Thoracic aorta (tissue), 2 donors: ENCODE results near the gene SKA2. TPM values are rescaled to one million over a fixed set of nuclear protein-coding genes. Genes with fewer than 3 reads are reported as not detected.
"Not testable (repeated sequence)": the region's sequence is repeated elsewhere in the genome, so short reads cannot be mapped to it uniquely, and the experiment has no call there.

Experiments used
- ATAC-seq: fragments of 150-250 bp; one replicate; pipeline ENCODE4 v1.8.0; 2017; ENCODE audit warnings: low read depth; ENCODE audit not compliant: insufficient number of reproducible peaks, low FRiP score
- DNase-seq: peaks from one replicate; pipeline ENCODE4 v3.0.0-alpha.2; 2020; ENCODE audit warnings: low spot score
- H3K27ac ChIP-seq, 2 donors: fragments of 200-600 bp; sonication (generic); 1 replicate in 1 of 2; 2 replicates in 1 of 2; pipeline ENCODE4 v1.5.1; 2016; ENCODE audit warnings: mild to moderate bottlenecking in 2 of 2, moderate library complexity in 2 of 2
- H3K27me3 ChIP-seq: fragments of 200-600 bp; sonication (generic); replicated peaks from 2 replicates; pipeline ENCODE4 v1.6.0; 2016; ENCODE audit warnings: mild to moderate bottlenecking; ENCODE audit not compliant: insufficient read depth
- H3K36me3 ChIP-seq: fragments of 200-600 bp; sonication (generic); one replicate; pipeline ENCODE4 v1.5.1; 2016
- H3K4me1 ChIP-seq, 2 donors: fragments of 200-600 bp; sonication (generic); 1 replicate in 1 of 2; 2 replicates in 1 of 2; pipeline versions ENCODE4 v1.5.1 to v1.6.0; 2016; ENCODE audit warnings: low read depth in 2 of 2, mild to moderate bottlenecking in 1 of 2; ENCODE audit not compliant: control insufficient read depth in 1 of 2
- H3K4me3 ChIP-seq: fragments of 200-600 bp; sonication (generic); 2 replicates; pipeline ENCODE4 v1.5.1; 2016; ENCODE audit warnings: mild to moderate bottlenecking
- H3K9me3 ChIP-seq: fragments of 200-600 bp; sonication (generic); 2 replicates; pipeline ENCODE4 v1.5.1; 2016
- total RNA-seq, 2 donors: library from RNA; depleted of rRNA; stranded (reverse); fragments of >200 nt; gene quantifications; one replicate each; pipeline versions ENCODE4 v1.1.0 to v1.2.3, GENCODE V29; 2016
- TF ChIP-seq, protein P1 (sequence below): fragments of 200-600 bp; sonication (generic); IDR thresholded peaks from one replicate; pipeline ENCODE4 v1.5.1; 2019; ENCODE audit warnings: antibody characterized with exemption

SKA2 gene
- total RNA-seq, 2 donors from 2014 or later: 28.4 to 39.2 TPM

DNA sequence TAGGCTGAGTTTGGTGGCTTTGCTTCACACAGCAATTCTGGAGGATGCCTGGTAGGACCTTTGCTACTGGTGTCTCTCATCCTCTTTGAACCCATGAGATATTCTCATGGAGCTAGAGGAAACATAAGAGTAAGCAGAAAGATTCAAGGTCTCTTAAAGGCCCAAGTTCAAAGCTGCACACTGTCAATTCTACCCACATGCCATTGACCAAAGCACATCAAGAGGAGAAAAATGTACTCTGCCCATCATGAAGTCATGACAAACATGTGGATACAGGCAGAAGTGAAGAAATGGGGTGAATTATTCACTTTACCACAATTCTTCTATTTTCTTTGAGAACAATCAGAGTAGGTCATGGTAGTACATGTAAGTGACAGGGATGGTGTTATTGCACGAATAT is 13.1 kb downstream of the SKA2 start:
- H3K4me3 ChIP-seq: no peak overlapping the region
- H3K4me1 ChIP-seq: no peaks in the 10 kb centered on the region
- no peak overlapping the region for H3K27ac ChIP-seq
- ATAC-seq (no peak), DNase-seq (no peak)
- H3K9me3 ChIP-seq: no peaks in the 10 kb centered on the region
- H3K27me3 ChIP-seq: no peaks in the 10 kb centered on the region
- TF ChIP-seq, protein P1, sequence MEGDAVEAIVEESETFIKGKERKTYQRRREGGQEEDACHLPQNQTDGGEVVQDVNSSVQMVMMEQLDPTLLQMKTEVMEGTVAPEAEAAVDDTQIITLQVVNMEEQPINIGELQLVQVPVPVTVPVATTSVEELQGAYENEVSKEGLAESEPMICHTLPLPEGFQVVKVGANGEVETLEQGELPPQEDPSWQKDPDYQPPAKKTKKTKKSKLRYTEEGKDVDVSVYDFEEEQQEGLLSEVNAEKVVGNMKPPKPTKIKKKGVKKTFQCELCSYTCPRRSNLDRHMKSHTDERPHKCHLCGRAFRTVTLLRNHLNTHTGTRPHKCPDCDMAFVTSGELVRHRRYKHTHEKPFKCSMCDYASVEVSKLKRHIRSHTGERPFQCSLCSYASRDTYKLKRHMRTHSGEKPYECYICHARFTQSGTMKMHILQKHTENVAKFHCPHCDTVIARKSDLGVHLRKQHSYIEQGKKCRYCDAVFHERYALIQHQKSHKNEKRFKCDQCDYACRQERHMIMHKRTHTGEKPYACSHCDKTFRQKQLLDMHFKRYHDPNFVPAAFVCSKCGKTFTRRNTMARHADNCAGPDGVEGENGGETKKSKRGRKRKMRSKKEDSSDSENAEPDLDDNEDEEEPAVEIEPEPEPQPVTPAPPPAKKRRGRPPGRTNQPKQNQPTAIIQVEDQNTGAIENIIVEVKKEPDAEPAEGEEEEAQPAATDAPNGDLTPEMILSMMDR: no peak
- H3K36me3 ChIP-seq: no peaks in the 10 kb centered on the region

DNA sequence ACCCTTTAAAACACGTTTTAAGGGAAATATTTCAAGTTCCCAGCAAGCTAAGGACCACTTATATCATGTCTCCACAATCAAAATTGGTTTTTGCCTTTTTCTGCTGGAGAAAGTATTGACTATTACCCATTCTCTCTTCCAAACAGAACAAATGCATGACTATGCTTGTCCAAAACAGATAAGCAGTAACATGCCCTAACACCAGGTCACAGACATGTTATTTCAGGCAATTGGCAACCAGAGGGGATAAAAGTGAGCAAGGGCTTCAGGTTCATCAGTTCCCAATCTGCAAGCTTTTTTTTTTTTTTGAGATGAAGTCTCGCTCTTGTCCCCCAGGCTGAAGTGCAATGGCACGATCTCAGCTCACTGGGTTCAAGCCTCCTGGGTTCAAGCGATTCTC is 15.0 kb downstream of the SKA2 start:
- Histone ChIP-seq H3K4me3 (no peak overlapping the region), H3K4me1 (no peaks in the 10 kb centered on the region), H3K9me3 (no peaks in the 10 kb centered on the region), H3K27ac (no peak overlapping the region), H3K36me3 (no peaks in the 10 kb centered on the region), H3K27me3 (no peaks in the 10 kb centered on the region)
- TF ChIP-seq, protein P1: no peak
- DNase-seq (no peak), ATAC-seq (no peak)

DNA sequence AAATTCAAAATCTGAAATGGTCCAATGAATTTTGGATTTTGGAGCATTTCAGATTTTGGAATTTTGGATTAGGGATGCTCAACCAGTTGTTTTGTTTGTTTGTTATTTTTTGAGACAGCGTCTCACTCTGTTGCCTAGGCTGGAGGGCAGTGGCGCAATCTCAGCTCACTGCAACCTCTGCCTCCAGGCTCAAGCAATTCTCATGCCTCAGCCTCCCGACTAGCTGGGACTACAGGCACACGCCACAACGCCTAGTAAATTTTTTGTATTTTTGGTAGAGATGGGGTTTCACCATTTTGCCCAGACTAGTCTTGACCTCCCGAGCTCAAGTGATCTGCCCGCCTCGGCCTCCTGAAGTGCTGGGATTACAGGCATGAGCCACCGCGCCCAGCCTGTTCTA is 16.6 kb downstream of the SKA2 start:
- H3K4me3 ChIP-seq, H3K36me3 ChIP-seq, H3K9me3 ChIP-seq, H3K27ac ChIP-seq, H3K27me3 ChIP-seq, ATAC-seq, DNase-seq, H3K4me1 ChIP-seq: not testable (repeated sequence)

DNA sequence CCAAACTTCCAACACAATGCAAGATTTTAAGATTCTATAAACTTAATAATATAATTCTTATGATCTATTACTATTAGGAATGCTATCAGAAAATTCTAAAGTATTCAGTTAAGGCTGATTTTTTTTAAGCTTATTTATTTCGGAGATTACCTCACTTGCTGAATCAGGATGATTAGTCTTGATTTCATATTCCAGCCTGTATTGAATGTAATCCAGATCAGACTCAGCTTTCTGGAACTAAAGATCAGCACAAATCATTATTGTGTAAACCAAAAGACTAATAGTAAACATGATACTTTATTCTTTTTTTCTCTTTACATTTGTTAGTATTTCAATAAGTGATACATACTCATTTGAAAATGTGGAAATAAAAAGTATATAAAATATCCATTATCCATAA is 23.9 kb downstream of the SKA2 start:
- Histone ChIP-seq H3K4me3 (no peak overlapping the region), H3K9me3 (no peaks in the 10 kb centered on the region), H3K27me3 (no peaks in the 10 kb centered on the region), H3K36me3 (no peaks in the 10 kb centered on the region), H3K27ac (no peak overlapping the region), H3K4me1 (no peaks in the 10 kb centered on the region)
- no peak for ATAC-seq
- no peak for DNase-seq
- TF ChIP-seq, protein P1: no peak

DNA sequence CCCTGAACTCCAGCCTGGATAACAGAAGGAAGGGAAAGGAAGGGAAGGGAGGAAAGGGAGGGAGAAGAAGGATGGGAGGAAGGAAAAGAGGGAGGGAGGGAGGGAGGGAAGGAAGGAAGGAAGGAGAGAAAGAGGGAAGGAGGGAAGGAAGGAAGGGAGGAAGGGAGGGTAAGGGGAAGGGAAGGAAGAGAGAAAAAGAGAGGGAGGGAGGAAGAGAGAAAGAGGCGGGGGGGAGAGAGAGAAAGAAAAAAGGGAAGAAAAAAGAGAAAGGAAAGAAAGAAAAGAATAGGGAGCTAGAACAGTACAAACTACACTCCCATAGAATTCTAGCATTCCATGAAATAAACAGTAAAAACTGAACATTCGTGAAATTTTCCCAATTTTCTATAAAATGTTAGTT is 25.2 kb downstream of the SKA2 start:
- TF ChIP-seq, protein P1: no peak
- DNase-seq: no peak
- H3K4me1 ChIP-seq: no peaks in the 10 kb centered on the region
- no peak overlapping the region for H3K27ac ChIP-seq
- H3K27me3 ChIP-seq: no peaks in the 10 kb centered on the region
- H3K36me3 ChIP-seq: no peaks in the 10 kb centered on the region
- ATAC-seq: no peak
- H3K9me3 ChIP-seq: no peaks in the 10 kb centered on the region
- H3K4me3 ChIP-seq: no peak overlapping the region

DNA sequence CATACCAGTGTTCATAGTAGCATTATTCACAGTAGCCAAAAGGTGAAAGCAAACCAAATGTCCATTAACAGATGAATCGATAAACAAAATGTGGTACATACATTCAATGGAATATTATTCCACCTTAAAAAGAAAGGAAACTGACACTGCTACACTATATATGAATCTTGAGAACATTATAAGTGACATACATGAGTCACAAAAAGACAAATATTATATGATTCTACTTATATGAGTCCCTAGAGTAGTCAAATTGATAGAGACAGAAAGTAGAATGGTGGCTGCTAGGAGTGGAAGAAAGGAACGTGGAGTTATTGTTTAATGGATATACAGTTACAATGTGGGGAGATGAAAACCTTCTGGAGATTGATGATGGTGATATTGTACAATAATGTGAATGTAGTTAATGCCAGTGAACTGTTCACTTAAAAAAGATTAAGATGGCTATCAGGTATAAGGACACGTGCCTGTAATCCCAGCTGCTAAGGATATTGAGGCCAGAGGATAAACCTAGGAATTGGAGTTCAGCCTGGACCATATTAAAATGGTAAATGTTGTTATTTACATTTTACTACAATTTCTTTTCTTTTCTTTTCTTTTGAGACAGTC is 28.1 kb downstream of the SKA2 start:
- H3K4me3 ChIP-seq: no peak overlapping the region
- H3K27ac ChIP-seq: no peak overlapping the region
- no peaks in the 10 kb centered on the region for H3K4me1 ChIP-seq
- no peaks in the 10 kb centered on the region for H3K9me3 ChIP-seq
- TF ChIP-seq, protein P1: no peak
- ATAC-seq (no peak), DNase-seq (no peak)
- no peaks in the 10 kb centered on the region for H3K36me3 ChIP-seq
- H3K27me3 ChIP-seq: no peaks in the 10 kb centered on the region
